Mesothelial cell of epicardium (in vitro differentiated cells): Measurements from ENCODE around the gene GRK5. TPM values are rescaled to one million over a fixed set of nuclear protein-coding genes. Genes with fewer than 3 reads are reported as not detected.

Experiments used
- DNase-seq, 2 experiments: peaks; one replicate each; pipeline ENCODE4 v3.0.0; 2021; ENCODE audit warnings: low spot score in 2 of 2; ENCODE audit not compliant: unreplicated experiment in 2 of 2
- H3K27ac Mint-ChIP-seq: 2 replicates; pipeline ENCODE4 v1.8.0; 2021; ENCODE audit warnings: mixed read lengths
- H3K27me3 Mint-ChIP-seq: 2 replicates; pipeline ENCODE4 v1.8.0; 2021; ENCODE audit warnings: low read depth, mixed read lengths
- H3K36me3 Mint-ChIP-seq: 2 replicates; pipeline ENCODE4 v1.8.0; 2021; ENCODE audit warnings: mixed read lengths
- H3K4me1 Mint-ChIP-seq: 2 replicates; pipeline ENCODE4 v1.8.0; 2021; ENCODE audit warnings: mixed read lengths
- H3K4me3 Mint-ChIP-seq: 2 replicates; pipeline ENCODE4 v1.8.0; 2021; ENCODE audit warnings: mild to moderate bottlenecking, moderate library complexity, mixed read lengths
- H3K9me3 Mint-ChIP-seq: 2 replicates; pipeline ENCODE4 v1.8.0; 2021; ENCODE audit warnings: mixed read lengths
- total RNA-seq: library from RNA; stranded (reverse); gene quantifications from 3 replicates; pipeline ENCODE4 v1.2.1, GENCODE V29; 2021
- TF ChIP-seq, protein P1 (sequence below): fragments of 200-600 bp; sonication (generic); IDR thresholded peaks from one replicate; pipeline ENCODE4 v1.5.0; 2021; ENCODE audit warnings: antibody characterized with exemption; ENCODE audit not compliant: unreplicated experiment

GRK5 gene
- total RNA-seq, 1 donor from 2014 or later: 14.5 TPM

GRCh38 chr10:119303886-119304285 lies 96.5 kb downstream of the GRK5 start:
- H3K9me3 Mint-ChIP-seq: no peaks in the 10 kb centered on the region
- DNase-seq: no peak
- no peak overlapping the region for H3K4me3 Mint-ChIP-seq
- no peaks in the 10 kb centered on the region for H3K36me3 Mint-ChIP-seq
- TF ChIP-seq, protein P1, sequence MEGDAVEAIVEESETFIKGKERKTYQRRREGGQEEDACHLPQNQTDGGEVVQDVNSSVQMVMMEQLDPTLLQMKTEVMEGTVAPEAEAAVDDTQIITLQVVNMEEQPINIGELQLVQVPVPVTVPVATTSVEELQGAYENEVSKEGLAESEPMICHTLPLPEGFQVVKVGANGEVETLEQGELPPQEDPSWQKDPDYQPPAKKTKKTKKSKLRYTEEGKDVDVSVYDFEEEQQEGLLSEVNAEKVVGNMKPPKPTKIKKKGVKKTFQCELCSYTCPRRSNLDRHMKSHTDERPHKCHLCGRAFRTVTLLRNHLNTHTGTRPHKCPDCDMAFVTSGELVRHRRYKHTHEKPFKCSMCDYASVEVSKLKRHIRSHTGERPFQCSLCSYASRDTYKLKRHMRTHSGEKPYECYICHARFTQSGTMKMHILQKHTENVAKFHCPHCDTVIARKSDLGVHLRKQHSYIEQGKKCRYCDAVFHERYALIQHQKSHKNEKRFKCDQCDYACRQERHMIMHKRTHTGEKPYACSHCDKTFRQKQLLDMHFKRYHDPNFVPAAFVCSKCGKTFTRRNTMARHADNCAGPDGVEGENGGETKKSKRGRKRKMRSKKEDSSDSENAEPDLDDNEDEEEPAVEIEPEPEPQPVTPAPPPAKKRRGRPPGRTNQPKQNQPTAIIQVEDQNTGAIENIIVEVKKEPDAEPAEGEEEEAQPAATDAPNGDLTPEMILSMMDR: no peak
- no peaks in the 10 kb centered on the region for H3K27me3 Mint-ChIP-seq
- H3K4me1 Mint-ChIP-seq: peaks cover 13% of the 10 kb centered on the region
- no peak overlapping the region for H3K27ac Mint-ChIP-seq

DNA sequence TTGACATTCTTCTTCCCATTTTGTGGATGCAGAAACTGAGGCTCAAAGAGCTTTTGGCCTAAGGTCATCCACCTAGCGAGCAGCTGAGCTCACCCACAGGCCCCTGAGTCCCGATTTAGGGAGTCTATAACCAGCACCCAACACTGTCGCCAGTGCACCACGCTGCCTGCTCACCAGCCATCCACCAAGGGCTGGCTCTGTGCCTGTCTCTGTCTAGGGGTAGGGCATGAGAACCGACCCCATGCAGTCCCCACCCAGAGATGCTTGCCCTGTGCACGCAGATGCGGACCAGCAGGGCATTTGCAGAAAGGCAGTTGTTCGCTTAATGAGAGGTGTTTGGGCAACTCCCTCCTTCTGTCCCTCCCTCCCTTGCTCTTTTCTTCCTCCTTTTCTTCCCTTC lies 97.2 kb downstream of the GRK5 start:
- Mint-ChIP-seq H3K27me3 (no peaks in the 10 kb centered on the region), H3K27ac (no peak overlapping the region), H3K9me3 (no peaks in the 10 kb centered on the region)

GRCh38 chr10:119305860-119306513 lies 98.6 kb downstream of the GRK5 start:
- TF ChIP-seq, protein P1: no peak
- no peak overlapping the region for H3K4me3 Mint-ChIP-seq
- no peaks in the 10 kb centered on the region for H3K36me3 Mint-ChIP-seq
- H3K9me3 Mint-ChIP-seq: no peaks in the 10 kb centered on the region
- peaks cover 15% of the 10 kb centered on the region for H3K4me1 Mint-ChIP-seq
- DNase-seq: no peak
- H3K27me3 Mint-ChIP-seq: no peaks in the 10 kb centered on the region
- H3K27ac Mint-ChIP-seq: peak overlapping the region; percentile 19

More for the DNA sequence above, 97.2 kb downstream of the GRK5 start:
- Mint-ChIP-seq H3K4me1 (peaks cover 13% of the 10 kb centered on the region), H3K4me3 (no peak overlapping the region), H3K36me3 (no peaks in the 10 kb centered on the region)
- TF ChIP-seq, protein P1: no peak
- DNase-seq: no peak

- H3K27ac Mint-ChIP-seq: peak overlapping the region; percentile 19
- peaks cover 15% of the 10 kb centered on the region for H3K4me1 Mint-ChIP-seq
- no peaks in the 10 kb centered on the region for H3K36me3 Mint-ChIP-seq
- TF ChIP-seq, protein P1: no peak
- no peak for DNase-seq
- no peak overlapping the region for H3K4me3 Mint-ChIP-seq
- H3K9me3 Mint-ChIP-seq: no peaks in the 10 kb centered on the region
- H3K27me3 Mint-ChIP-seq: no peaks in the 10 kb centered on the region
Measured at GRCh38 chr10:119306514-119306951, 99.2 kb downstream of the GRK5 start.

DNA sequence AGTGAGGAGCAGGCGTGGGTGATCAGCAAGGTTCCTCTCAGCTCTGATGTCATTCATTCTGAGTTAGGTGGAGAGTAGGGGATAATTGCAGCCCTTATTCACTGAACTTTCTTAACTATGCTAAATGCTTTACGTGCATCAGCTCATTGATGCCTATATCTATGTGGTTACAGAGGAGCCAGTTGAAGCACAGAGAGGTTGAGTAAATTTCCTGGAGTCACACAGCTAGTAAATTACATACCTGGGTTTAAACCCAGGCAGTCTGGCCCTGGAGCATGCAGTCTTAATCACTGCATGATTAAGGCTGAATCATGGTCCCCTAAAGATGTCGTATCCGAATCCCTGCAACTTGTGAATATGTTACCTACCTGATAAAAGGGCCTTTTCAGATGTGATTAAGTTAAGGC lies 99.6 kb downstream of the GRK5 start:
- peaks cover 15% of the 10 kb centered on the region for H3K4me1 Mint-ChIP-seq
- DNase-seq: no peak
- H3K4me3 Mint-ChIP-seq: no peak overlapping the region
- no peaks in the 10 kb centered on the region for H3K27me3 Mint-ChIP-seq
- no peak overlapping the region for H3K27ac Mint-ChIP-seq
- TF ChIP-seq, protein P1: no peak
- no peaks in the 10 kb centered on the region for H3K36me3 Mint-ChIP-seq
- no peaks in the 10 kb centered on the region for H3K9me3 Mint-ChIP-seq
